ENCODE measurements around the gene SLC24A3. TPM values are rescaled to one million over a fixed set of nuclear protein-coding genes. Genes with fewer than 3 reads are reported as not detected.

SLC24A3 gene
- 0.27 and 0.51 TPM in 2 replicates for total RNA-seq
- long read RNA-seq, partial matches to known transcripts = 0 of 1 reads
- long read RNA-seq, other reads (novel, unspliced or antisense) = 1 of 1 reads

- Mint-ChIP-seq H3K27me3 (ENCODE audit: low read depth) (peaks cover 90% of the 10 kb centered on the region), H3K4me3 (peak within 1 kb of the TSS; percentile 79), H3K9me3 (no peaks in the 10 kb centered on the region), H3K4me1 (peaks cover 5% of the 10 kb centered on the region), H3K36me3 (ENCODE audit: low read depth) (no peaks in the 10 kb centered on the region), H3K27ac (ENCODE audit: unreplicated experiment) (no peak within 1 kb of the TSS)
- TF ChIP-seq CTCF (conservative IDR thresholded peaks at IDR 0.05) = no peak
- peak; percentile 32 for DNase-seq (ENCODE audit: low read depth, low spot score)
Measured at GRCh38 chr20:19212469-19212815, at the start of gene SLC24A3. SLC24A3 (plus strand) TSS chr20:19212642.

GRCh38 chr20:19170148-19170547 lies 42.3 kb upstream of the SLC24A3 start:
- Mint-ChIP-seq H3K9me3 (peaks cover 14% of the 10 kb centered on the region), H3K36me3 (ENCODE audit: low read depth) (peaks cover 3% of the 10 kb centered on the region), H3K27me3 (ENCODE audit: low read depth) (peaks cover 22% of the 10 kb centered on the region), H3K4me3 (no peak overlapping the region), H3K27ac (ENCODE audit: unreplicated experiment) (no peak overlapping the region), H3K4me1 (no peaks in the 10 kb centered on the region)
- no peak for TF ChIP-seq CTCF (conservative IDR thresholded peaks at IDR 0.05)
- DNase-seq (ENCODE audit: low read depth, low spot score) = no peak

- TF ChIP-seq CTCF (conservative IDR thresholded peaks at IDR 0.05) = no peak
- DNase-seq (ENCODE audit: low read depth, low spot score) = no peak
- Mint-ChIP-seq H3K4me1 (peaks cover 4% of the 10 kb centered on the region), H3K27ac (ENCODE audit: unreplicated experiment) (no peak overlapping the region), H3K4me3 (no peak overlapping the region), H3K27me3 (ENCODE audit: low read depth) (peaks cover 25% of the 10 kb centered on the region), H3K36me3 (ENCODE audit: low read depth) (no peaks in the 10 kb centered on the region), H3K9me3 (peaks cover 14% of the 10 kb centered on the region)
Measured at GRCh38 chr20:19172637-19173036, 39.8 kb upstream of the SLC24A3 start.

GRCh38 chr20:19176470-19177052 lies 35.9 kb upstream of the SLC24A3 start:
- Mint-ChIP-seq H3K4me1 (peaks cover 4% of the 10 kb centered on the region), H3K9me3 (peaks cover 3% of the 10 kb centered on the region), H3K4me3 (no peak overlapping the region), H3K36me3 (ENCODE audit: low read depth) (no peaks in the 10 kb centered on the region), H3K27me3 (ENCODE audit: low read depth) (peaks cover 30% of the 10 kb centered on the region), H3K27ac (ENCODE audit: unreplicated experiment) (no peak overlapping the region)
- no peak for DNase-seq (ENCODE audit: low read depth, low spot score)
- TF ChIP-seq CTCF (conservative IDR thresholded peaks at IDR 0.05) = no peak

GRCh38 chr20:19181552-19181951 lies 30.9 kb upstream of the SLC24A3 start:
- Mint-ChIP-seq H3K9me3 (peaks cover 2% of the 10 kb centered on the region), H3K4me1 (no peaks in the 10 kb centered on the region), H3K4me3 (no peak overlapping the region), H3K36me3 (ENCODE audit: low read depth) (no peaks in the 10 kb centered on the region), H3K27ac (ENCODE audit: unreplicated experiment) (no peak overlapping the region), H3K27me3 (ENCODE audit: low read depth) (peaks cover 33% of the 10 kb centered on the region)
- DNase-seq (ENCODE audit: low read depth, low spot score) = no peak
- TF ChIP-seq CTCF (conservative IDR thresholded peaks at IDR 0.05) = no peak
